ENCODE data around the gene PRKCZ. TPM values are rescaled to one million over a fixed set of nuclear protein-coding genes. Genes with fewer than 3 reads are reported as not detected.
A peak's percentile ranks its signal among the peaks of the same experiment; 100 is the strongest.

The PRKCZ gene
- total and polyA plus RNA-seq, 2 of the 4 experiments (the other 2 are of a cell fraction), result 2.0 to 3.5 TPM

DNA sequence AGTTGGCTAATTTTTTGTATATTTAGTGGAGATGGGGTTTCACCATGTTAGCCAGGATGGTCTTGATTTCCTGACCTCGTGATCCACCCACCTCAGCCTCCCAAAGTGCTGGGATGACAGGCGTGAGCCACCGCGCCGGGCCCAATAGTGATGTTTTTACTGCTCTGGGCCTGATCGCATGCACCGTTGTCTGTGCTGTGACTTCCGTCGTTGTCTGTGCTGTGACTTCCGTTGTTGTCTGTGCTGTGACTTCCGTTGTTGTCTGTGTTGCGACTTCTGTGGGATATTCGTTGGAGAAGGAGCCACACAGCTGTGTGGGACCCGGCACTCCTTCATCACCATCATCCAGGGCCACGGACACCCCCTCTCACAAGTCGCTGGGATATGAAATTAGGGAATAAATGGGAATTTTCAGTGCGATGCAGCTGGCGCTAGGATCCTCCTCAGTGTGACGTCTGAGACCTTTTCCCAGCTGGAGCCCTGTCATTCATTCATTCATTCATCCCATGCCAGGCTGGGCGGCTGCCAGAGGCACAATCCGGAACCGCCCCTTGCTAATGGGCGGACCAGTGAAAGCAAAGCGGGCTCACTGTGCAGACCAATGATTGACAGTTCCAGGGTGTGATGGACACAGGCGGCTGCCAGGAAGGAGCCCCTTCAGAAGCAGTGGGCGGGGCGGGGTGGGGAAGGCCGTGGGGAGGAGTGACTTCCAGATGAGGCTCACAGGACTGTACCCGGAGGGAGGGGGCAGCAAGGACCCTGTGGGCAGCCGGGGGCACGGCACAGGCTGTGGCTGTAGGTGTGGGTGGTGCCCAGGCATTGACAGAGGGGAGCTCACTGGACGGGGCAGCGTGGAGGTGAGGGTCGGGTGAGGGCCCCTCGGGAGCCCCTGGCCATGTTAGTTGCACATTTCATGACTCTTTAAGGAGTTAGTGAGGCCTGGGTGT lies 48.9 kb downstream of the PRKCZ start:
- no peaks in the 10 kb centered on the region for H3K9me1 ChIP-seq (ENCODE audit: insufficient read depth, low read length)
- no peak overlapping the region for H2BK15ac ChIP-seq (ENCODE audit: low read depth, low read length)
- H3K36me3 ChIP-seq (ENCODE audit: control insufficient read depth, insufficient read depth, low read length), result no peaks in the 10 kb centered on the region
- no peak overlapping the region for H2AK5ac ChIP-seq (ENCODE audit: low read depth, low read length)
- H3K4me3 ChIP-seq (ENCODE audit: insufficient read depth, low read depth, low read length), result no peak overlapping the region
- no peak overlapping the region for H2BK5ac ChIP-seq (ENCODE audit: low read depth, low read length, poor library complexity, severe bottlenecking)
- no peak overlapping the region for H3K27ac ChIP-seq (ENCODE audit: insufficient read depth, low read length)
- no peak overlapping the region for H4K8ac ChIP-seq (ENCODE audit: low read depth in 2 of 2, low read length in 2 of 2)
- dilution Hi-C loops (cut with HindIII; ENCODE audit: low sequenced_read_pairs, unreplicated experiment), result no loop called here
- H3K18ac ChIP-seq (ENCODE audit: low read depth, low read length), result no peak overlapping the region
- no peak overlapping the region for H2AK9ac ChIP-seq (replicated peaks; ENCODE audit: low read depth, low read length, poor library complexity)
- intact Hi-C loops (cut with micrococcal nuclease), result no loop called here
- CTCF ChIA-PET, result no interaction called here
- WGBS, 2 experiments (ENCODE audit: extremely low coverage in 2 of 2, insufficient read length in 1 of 2), result 49% methylated on average over 7 of the region's 35 CpGs; no CpG with 5 or more reads in 1 of the 2 experiments
- TF ChIP-seq RAD21 (IDR thresholded peaks at IDR 0.05; ENCODE audit: low read length), result no peak
- no peak for TF ChIP-seq POLR2A (IDR thresholded peaks at IDR 0.05; ENCODE audit: low read depth, low read length)
- TF ChIP-seq, protein P1, sequence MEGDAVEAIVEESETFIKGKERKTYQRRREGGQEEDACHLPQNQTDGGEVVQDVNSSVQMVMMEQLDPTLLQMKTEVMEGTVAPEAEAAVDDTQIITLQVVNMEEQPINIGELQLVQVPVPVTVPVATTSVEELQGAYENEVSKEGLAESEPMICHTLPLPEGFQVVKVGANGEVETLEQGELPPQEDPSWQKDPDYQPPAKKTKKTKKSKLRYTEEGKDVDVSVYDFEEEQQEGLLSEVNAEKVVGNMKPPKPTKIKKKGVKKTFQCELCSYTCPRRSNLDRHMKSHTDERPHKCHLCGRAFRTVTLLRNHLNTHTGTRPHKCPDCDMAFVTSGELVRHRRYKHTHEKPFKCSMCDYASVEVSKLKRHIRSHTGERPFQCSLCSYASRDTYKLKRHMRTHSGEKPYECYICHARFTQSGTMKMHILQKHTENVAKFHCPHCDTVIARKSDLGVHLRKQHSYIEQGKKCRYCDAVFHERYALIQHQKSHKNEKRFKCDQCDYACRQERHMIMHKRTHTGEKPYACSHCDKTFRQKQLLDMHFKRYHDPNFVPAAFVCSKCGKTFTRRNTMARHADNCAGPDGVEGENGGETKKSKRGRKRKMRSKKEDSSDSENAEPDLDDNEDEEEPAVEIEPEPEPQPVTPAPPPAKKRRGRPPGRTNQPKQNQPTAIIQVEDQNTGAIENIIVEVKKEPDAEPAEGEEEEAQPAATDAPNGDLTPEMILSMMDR (conservative IDR thresholded peaks at IDR 0.05; ENCODE audit: low read depth, low read length), result no peak
- no peak for TF ChIP-seq RCOR1 (IDR thresholded peaks at IDR 0.05; ENCODE audit: insufficient replicate concordance, low read length)
- TF ChIP-seq FOS (IDR thresholded peaks at IDR 0.05; ENCODE audit: low read depth, low read length), result no peak
- TF ChIP-seq MAFK (IDR thresholded peaks at IDR 0.05; ENCODE audit: low read depth, low read length), result no peak
- no peak for TF ChIP-seq BHLHE40 (IDR thresholded peaks at IDR 0.05; ENCODE audit: low read depth, low read length)
- H3K23ac ChIP-seq (ENCODE audit: low read depth, low read length), result no peak overlapping the region
- H3K56ac ChIP-seq (ENCODE audit: extremely low read depth, insufficient read depth, low read length), result no peak overlapping the region
- no peak overlapping the region for H3K4me2 ChIP-seq (ENCODE audit: low read depth, low read length)
- H4K5ac ChIP-seq (ENCODE audit: low read depth, low read length), result no peak overlapping the region
- no peak overlapping the region for H3K14ac ChIP-seq (replicated peaks; ENCODE audit: low read depth, low read length)
- DNase-seq (no peak), ATAC-seq (ENCODE audit: low read depth) (no peak)
- H4K20me1 ChIP-seq (ENCODE audit: insufficient read depth, low read length), result no peaks in the 10 kb centered on the region
- in situ Hi-C loops (cut with MboI; ENCODE audit: low sequenced_read_pairs), result no loop called here
- POLR2A ChIA-PET (ENCODE audit: unreplicated experiment), result no interaction called here
- peak overlapping the region; percentile 5 for H2AFZ ChIP-seq (replicated peaks; ENCODE audit: low read length, poor library complexity)
- H3K4me1 ChIP-seq (ENCODE audit: control insufficient read depth, insufficient read depth, low read length), result peaks cover 3% of the 10 kb centered on the region; the same call in 1 of the 2 replicates
- no peak overlapping the region for H2BK20ac ChIP-seq (ENCODE audit: low read depth, low read length)
- H3K9me3 ChIP-seq (ENCODE audit: control insufficient read depth, insufficient read depth, low read length), result peaks cover 17% of the 10 kb centered on the region
- BruUV-seq (replicated peaks), result no TSS peak
- H3K27me3 ChIP-seq (ENCODE audit: control insufficient read depth, insufficient read depth, low read length), result peaks cover 26% of the 10 kb centered on the region
- no peak overlapping the region for H3K9ac ChIP-seq (ENCODE audit: low read depth, low read length)
- no peaks in the 10 kb centered on the region for H3K79me1 ChIP-seq (ENCODE audit: low read depth in 1 of 2, low read length in 2 of 2)
- no peak overlapping the region for H4K91ac ChIP-seq (ENCODE audit: insufficient read depth, low read depth, low read length)
- H2BK120ac ChIP-seq (ENCODE audit: low read depth, low read length), result no peak overlapping the region
- no peak overlapping the region for H3K4ac ChIP-seq (ENCODE audit: low read depth, low read length)
